SU-DHL-6 (cell line): ENCODE results near the gene PTGES.

Experiments
- EZH2phosphoT487 ChIP-seq: fragments of 200-600 bp; sonication (generic), shearing (Covaris generic); conservative IDR thresholded peaks from 2 replicates; pipeline ENCODE4 v1.6.1; 2018; ENCODE audit warnings: mild to moderate bottlenecking, antibody characterized with exemption, low read length, moderate library complexity, mixed read lengths
- TF ChIP-seq, protein P1 (sequence below): fragments of 200-600 bp; sonication (generic); IDR thresholded peaks from one replicate; pipeline ENCODE4 v1.5.1; 2017; ENCODE audit warnings: antibody characterized with exemption, mild to moderate bottlenecking, low read length, moderate library complexity; ENCODE audit not compliant: insufficient read depth, poor library complexity, severe bottlenecking

DNA sequence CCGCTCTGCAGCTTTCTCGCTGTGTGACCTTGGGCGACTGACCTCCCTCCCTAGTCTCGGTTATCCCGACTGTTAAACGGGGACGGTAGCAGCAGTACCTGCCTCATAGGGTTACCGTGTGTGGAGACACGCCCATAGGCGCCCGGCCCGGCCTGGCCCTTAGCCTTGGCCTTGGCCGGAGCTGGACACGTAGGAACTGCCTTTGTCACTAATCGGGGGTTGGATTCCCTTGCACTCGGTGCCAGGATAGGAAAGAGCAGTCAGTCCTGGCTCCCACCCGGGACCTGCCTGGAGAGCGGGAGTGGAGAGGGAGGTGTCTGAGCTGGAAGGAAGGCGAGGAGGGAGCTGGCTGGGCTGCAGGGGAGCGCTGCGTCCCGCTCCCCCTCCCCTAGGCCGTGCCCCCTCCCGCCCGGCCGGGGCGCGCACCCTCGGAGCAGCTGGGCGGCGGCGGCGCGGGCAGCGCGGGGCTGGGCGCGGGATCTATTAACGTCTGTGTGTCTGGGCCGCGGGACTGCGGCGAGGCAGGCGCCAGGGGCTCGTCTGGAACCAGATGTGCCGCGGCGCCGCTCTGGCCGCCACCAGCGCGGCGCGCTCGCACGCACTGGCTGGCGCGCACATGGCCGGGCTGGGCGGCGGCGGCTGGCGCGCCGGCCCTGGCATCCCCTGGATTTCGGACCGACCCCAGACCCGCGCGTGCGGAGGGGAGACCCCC, 55.7 kb downstream of the PTGES start:
- TF ChIP-seq, protein P1, sequence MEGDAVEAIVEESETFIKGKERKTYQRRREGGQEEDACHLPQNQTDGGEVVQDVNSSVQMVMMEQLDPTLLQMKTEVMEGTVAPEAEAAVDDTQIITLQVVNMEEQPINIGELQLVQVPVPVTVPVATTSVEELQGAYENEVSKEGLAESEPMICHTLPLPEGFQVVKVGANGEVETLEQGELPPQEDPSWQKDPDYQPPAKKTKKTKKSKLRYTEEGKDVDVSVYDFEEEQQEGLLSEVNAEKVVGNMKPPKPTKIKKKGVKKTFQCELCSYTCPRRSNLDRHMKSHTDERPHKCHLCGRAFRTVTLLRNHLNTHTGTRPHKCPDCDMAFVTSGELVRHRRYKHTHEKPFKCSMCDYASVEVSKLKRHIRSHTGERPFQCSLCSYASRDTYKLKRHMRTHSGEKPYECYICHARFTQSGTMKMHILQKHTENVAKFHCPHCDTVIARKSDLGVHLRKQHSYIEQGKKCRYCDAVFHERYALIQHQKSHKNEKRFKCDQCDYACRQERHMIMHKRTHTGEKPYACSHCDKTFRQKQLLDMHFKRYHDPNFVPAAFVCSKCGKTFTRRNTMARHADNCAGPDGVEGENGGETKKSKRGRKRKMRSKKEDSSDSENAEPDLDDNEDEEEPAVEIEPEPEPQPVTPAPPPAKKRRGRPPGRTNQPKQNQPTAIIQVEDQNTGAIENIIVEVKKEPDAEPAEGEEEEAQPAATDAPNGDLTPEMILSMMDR: no peak
- no peak for TF ChIP-seq EZH2phosphoT487
